GM21529 (cell line): ENCODE data around the gene SH2D2A.
"Not testable (repeated sequence)": the region's sequence is repeated elsewhere in the genome, so short reads cannot be mapped to it uniquely, and the experiment has no call there.

ENCODE experiments used
- ATAC-seq: cut with Tn5 transposase; IDR thresholded peaks from one replicate; pipeline ENCODE4 v1.9.1; 2021; ENCODE audit not compliant: unreplicated experiment

The SH2D2A gene

GRCh38 chr1:156775799-156776198 is 40.8 kb downstream of the SH2D2A start:
- ATAC-seq: no peak

GRCh38 chr1:156773607-156774006 is 43.0 kb downstream of the SH2D2A start:
- ATAC-seq: no peak

GRCh38 chr1:156772728-156773497 is 43.7 kb downstream of the SH2D2A start:
- ATAC-seq: no peak

- no peak for ATAC-seq
Observed at GRCh38 chr1:156772222-156772621, 44.4 kb downstream of the SH2D2A start.

- ATAC-seq: no peak
Observed at GRCh38 chr1:156768610-156769295, 47.9 kb downstream of the SH2D2A start.

GRCh38 chr1:156767879-156768604 is 48.6 kb downstream of the SH2D2A start:
- ATAC-seq: peak; percentile 4

GRCh38 chr1:156767101-156767878 is 49.4 kb downstream of the SH2D2A start, which contains the start of gene PRCC:
TSS of gene PRCC (plus strand) at chr1:156767535. CDS start at chr1:156767772, 237 bp downstream.
- ATAC-seq: peak; percentile 87

- peak; percentile 15 for ATAC-seq
Observed at GRCh38 chr1:156766298-156767100, 50.1 kb downstream of the SH2D2A start.

GRCh38 chr1:156765666-156766065 is 51.0 kb downstream of the SH2D2A start:
- no peak for ATAC-seq

GRCh38 chr1:156765136-156765535 is 51.5 kb downstream of the SH2D2A start:
- not testable (repeated sequence) for ATAC-seq

GRCh38 chr1:156760796-156761104 is 55.9 kb downstream of the SH2D2A start:
- ATAC-seq: no peak

GRCh38 chr1:156760092-156760795 is 56.4 kb downstream of the SH2D2A start:
- ATAC-seq: no peak

GRCh38 chr1:156757572-156758253 is 58.9 kb downstream of the SH2D2A start:
- not testable (repeated sequence) for ATAC-seq

GRCh38 chr1:156756355-156756754 is 60.3 kb downstream of the SH2D2A start:
- no peak for ATAC-seq
